Ascending aorta (tissue), 2 donors: ENCODE data around the gene PRKD3. TPM values are rescaled to one million over a fixed set of nuclear protein-coding genes. Genes with fewer than 3 reads are reported as not detected.
"Not testable (repeated sequence)": the region's sequence is repeated elsewhere in the genome, so short reads cannot be mapped to it uniquely, and the experiment has no call there.

Source experiments
- DNase-seq, 2 donors: peaks; one replicate each; pipeline ENCODE4 v3.0.0-alpha.2; 2019; ENCODE audit warnings: low spot score in 2 of 2
- H3K27ac ChIP-seq, 2 donors: fragments of 200-600 bp; sonication (generic); one replicate each; pipeline ENCODE4 v1.5.1; 2016 to 2017; ENCODE audit warnings: mild to moderate bottlenecking in 1 of 2
- H3K27me3 ChIP-seq: fragments of 200-600 bp; sonication (generic); one replicate; pipeline ENCODE4 v1.5.1; 2017
- H3K36me3 ChIP-seq, 2 donors: fragments of 200-600 bp; sonication (generic); one replicate each; pipeline ENCODE4 v1.5.1; 2016
- H3K4me1 ChIP-seq, 2 donors: fragments of 200-600 bp; sonication (generic); one replicate each; pipeline ENCODE4 v1.5.1; 2016 to 2017; ENCODE audit warnings: mild to moderate bottlenecking in 1 of 2
- H3K4me3 ChIP-seq, 2 donors: fragments of 200-600 bp; sonication (generic); one replicate each; pipeline ENCODE4 v1.5.1; 2016 to 2017; ENCODE audit warnings: mild to moderate bottlenecking in 1 of 2
- H3K9me3 ChIP-seq, 2 donors: fragments of 200-600 bp; sonication (generic); one replicate each; pipeline ENCODE4 v1.5.1; 2016
- intact Hi-C: fragments of 100-400 bp; cut with DNase I; formaldehyde crosslinking; loops from one replicate; pipeline ENCODE4 v1.15.1; 2023
- total RNA-seq: library from RNA; depleted of rRNA; stranded (reverse); fragments of >200 nt; gene quantifications from one replicate; pipeline ENCODE4 v1.1.0, GENCODE V29; 2016
- TF ChIP-seq, protein P1 (sequence below), 3 experiments: fragments of 200-600 bp in 2 of 3; fragments of 450-650 bp in 1 of 3; sonication (generic) in 2 of 3; IDR thresholded peaks; one replicate each; pipeline ENCODE4 v1.5.1; 2016 to 2019; ENCODE audit warnings: antibody characterized with exemption in 3 of 3, mild to moderate bottlenecking in 1 of 3, moderate library complexity in 1 of 3

The PRKD3 gene
- total RNA-seq, 1 donor from 2014 or later, result 14.0 TPM

DNA sequence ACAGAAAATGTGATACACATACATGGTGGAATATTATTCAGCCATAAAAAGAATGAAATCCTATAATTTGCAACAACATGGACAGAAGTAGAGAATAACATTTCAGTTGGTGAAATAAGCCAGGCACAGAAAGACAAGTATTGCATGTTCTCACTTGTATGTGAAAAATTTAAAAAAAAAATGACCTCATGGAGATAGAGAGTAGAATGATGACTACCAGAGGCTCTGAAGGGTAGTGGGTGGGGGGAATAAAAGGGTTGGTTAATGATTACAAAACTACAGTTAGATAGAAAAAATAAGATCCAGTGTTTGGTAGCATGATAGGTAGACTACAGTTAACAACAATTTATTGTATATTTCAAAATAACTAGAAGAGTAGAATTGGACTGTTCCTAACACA lies 24.5 kb downstream of the PRKD3 start:
- H3K4me3 ChIP-seq, result no peak overlapping the region
- no peak for DNase-seq
- no peaks in the 10 kb centered on the region for H3K9me3 ChIP-seq
- intact Hi-C loops, result no loop called here
- H3K36me3 ChIP-seq, result no peaks in the 10 kb centered on the region
- H3K27me3 ChIP-seq, result no peaks in the 10 kb centered on the region
- TF ChIP-seq, protein P1, sequence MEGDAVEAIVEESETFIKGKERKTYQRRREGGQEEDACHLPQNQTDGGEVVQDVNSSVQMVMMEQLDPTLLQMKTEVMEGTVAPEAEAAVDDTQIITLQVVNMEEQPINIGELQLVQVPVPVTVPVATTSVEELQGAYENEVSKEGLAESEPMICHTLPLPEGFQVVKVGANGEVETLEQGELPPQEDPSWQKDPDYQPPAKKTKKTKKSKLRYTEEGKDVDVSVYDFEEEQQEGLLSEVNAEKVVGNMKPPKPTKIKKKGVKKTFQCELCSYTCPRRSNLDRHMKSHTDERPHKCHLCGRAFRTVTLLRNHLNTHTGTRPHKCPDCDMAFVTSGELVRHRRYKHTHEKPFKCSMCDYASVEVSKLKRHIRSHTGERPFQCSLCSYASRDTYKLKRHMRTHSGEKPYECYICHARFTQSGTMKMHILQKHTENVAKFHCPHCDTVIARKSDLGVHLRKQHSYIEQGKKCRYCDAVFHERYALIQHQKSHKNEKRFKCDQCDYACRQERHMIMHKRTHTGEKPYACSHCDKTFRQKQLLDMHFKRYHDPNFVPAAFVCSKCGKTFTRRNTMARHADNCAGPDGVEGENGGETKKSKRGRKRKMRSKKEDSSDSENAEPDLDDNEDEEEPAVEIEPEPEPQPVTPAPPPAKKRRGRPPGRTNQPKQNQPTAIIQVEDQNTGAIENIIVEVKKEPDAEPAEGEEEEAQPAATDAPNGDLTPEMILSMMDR (IDR thresholded peaks at IDR 0.05), result no peak
- peaks cover 0 to 3% of the 10 kb centered on the region in 2 donors for H3K4me1 ChIP-seq
- no peak overlapping the region for H3K27ac ChIP-seq

DNA sequence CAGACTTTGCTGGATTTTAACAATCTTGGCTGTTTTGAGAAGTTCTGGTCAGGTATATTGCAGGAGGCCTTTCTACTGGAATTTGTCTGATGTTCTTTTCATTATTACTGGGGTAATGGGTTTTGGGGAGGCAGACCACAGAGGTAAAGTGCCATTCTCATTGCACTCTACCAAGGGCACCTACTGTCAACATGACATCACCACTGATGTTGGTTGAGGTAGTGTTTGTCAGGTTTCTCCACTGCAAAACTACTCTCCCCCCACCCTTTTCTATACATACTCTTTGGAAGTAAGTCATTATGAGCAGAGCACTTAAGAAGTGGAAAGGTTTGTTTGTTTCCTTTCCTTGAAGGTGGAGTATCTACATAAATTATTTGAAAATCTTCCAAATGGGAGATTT lies 27.0 kb downstream of the PRKD3 start:
- Histone ChIP-seq H3K36me3 (no peaks in the 10 kb centered on the region), H3K4me3 (no peak overlapping the region), H3K27me3 (no peaks in the 10 kb centered on the region), H3K4me1 (no peaks in the 10 kb centered on the region), H3K9me3 (no peaks in the 10 kb centered on the region), H3K27ac (no peak overlapping the region)
- DNase-seq, result no peak
- intact Hi-C loops, result no loop called here
- TF ChIP-seq, protein P1 (IDR thresholded peaks at IDR 0.05), result no peak

DNA sequence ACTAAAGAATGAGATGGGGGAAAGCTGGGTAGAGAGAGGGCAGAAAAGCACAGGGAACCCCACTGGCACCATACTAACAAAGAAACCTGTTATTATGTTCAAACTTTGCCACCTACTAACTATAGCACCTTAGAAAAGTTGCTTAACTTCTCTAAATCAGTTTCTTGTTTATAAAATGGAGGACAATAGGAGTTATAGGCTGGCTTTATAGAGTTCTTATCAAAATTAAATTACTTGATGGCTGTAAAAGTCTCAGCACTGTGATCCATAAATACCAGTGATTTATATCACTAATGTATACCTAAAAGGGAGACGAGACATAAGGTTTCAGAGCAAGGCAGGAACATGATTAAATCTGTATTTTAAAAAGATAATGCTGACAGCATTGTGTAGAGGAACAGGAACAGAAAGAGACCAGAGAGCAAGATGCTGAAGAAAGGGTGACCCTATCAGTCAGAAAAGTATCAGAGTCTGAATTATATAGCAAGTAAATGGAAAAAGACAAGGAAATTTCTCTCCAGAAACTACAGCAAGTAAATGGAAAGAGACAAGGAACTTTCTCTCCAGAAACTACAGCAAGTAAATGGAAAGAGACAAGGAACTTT lies 29.1 kb downstream of the PRKD3 start:
- Histone ChIP-seq H3K4me1 (no peaks in the 10 kb centered on the region), H3K27me3 (no peaks in the 10 kb centered on the region), H3K9me3 (no peaks in the 10 kb centered on the region), H3K36me3 (peaks cover 0 to 3% of the 10 kb centered on the region in 2 donors), H3K27ac (no peak overlapping the region), H3K4me3 (no peak overlapping the region)
- TF ChIP-seq, protein P1 (IDR thresholded peaks at IDR 0.05), result no peak
- no peak for DNase-seq
- intact Hi-C loops, result no loop called here

DNA sequence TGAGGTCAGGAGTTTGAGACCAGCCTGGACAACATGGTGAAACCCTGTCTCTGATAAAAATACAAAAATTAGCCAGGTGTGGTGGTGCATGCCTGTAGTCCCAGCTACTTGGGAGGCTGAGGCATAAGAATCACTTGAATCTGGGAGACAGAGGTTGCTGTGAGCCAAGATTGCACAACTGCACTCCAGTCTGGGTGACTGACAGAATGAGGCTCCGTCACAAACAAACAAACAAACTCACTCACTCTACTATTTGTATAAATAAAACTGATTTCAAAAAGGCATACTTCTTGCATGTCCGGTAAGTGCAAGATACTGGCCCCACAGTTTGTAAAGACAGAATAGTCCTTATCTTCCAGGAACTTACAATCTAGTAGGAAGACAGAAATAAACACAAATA lies 29.8 kb downstream of the PRKD3 start:
- H3K9me3 ChIP-seq, result not testable (repeated sequence)

DNA sequence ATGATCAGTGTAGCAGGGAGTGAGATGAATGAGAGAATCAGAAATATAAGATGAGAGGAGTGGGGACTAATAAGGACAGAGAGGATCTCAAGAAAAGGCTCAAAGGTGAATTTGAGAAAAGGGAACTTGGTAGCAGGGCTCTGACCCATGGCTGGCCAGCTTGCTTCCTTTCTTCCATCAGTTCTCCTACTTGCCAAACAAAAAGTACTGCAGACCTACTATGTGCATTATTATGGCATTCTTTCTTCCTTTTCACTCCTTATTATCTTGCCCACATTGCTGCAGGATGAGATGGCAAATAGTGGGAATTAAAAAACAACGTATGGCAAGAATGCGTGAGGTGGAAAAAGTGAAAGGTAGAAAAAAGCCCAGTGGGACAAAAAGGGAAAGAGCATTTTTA lies 33.0 kb downstream of the PRKD3 start:
- TF ChIP-seq, protein P1 (IDR thresholded peaks at IDR 0.05), result no peak
- DNase-seq, result no peak
- H3K27ac ChIP-seq, result no peak overlapping the region

More for the DNA sequence above, 29.8 kb downstream of the PRKD3 start:
- intact Hi-C loops, H3K4me3 ChIP-seq, H3K4me1 ChIP-seq, H3K27me3 ChIP-seq, H3K36me3 ChIP-seq, DNase-seq, H3K27ac ChIP-seq: not testable (repeated sequence)

DNA sequence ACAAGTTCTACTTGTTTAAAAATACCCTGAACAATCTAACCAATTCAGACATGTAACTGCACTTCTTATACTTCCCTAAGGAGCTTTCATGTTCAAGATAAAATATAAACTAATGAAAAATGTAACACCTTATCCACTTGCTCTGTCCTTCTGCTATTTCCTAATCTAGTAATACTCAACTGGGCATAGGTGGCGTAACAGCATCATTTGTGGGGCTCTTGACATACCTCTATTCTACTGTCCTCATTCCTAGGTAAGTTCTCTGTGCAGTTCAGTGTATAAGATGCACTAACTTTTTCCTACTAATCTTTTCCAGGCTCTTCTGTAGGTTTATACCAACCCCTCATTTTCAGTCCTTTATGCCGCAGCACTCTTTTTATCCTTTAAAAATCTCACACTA lies 36.7 kb downstream of the PRKD3 start:
- intact Hi-C loops, result no loop called here
- no peak overlapping the region for H3K4me3 ChIP-seq
- H3K36me3 ChIP-seq, result peaks cover 8 to 26% of the 10 kb centered on the region in 2 donors
- DNase-seq, result no peak
- H3K9me3 ChIP-seq, result no peaks in the 10 kb centered on the region
- TF ChIP-seq, protein P1 (IDR thresholded peaks at IDR 0.05), result no peak
- no peaks in the 10 kb centered on the region for H3K27me3 ChIP-seq
- no peak overlapping the region for H3K27ac ChIP-seq
- peaks cover 2 to 3% of the 10 kb centered on the region in 2 donors for H3K4me1 ChIP-seq

More for the DNA sequence above, 33.0 kb downstream of the PRKD3 start:
- intact Hi-C loops, result no loop called here
- no peaks in the 10 kb centered on the region for H3K9me3 ChIP-seq
- H3K36me3 ChIP-seq, result peaks cover 0 to 26% of the 10 kb centered on the region in 2 donors
- no peaks in the 10 kb centered on the region for H3K4me1 ChIP-seq
- no peaks in the 10 kb centered on the region for H3K27me3 ChIP-seq
- no peak overlapping the region for H3K4me3 ChIP-seq
